SK-N-SH (cell line): ENCODE data around the gene SHB. TPM values are rescaled to one million over a fixed set of nuclear protein-coding genes. Genes with fewer than 3 reads are reported as not detected.
"Not testable (repeated sequence)": the region's sequence is repeated elsewhere in the genome, so short reads cannot be mapped to it uniquely, and the experiment has no call there.

Source experiments
- CTCF ChIA-PET: fragments of 300-600, 350-600 bp; formaldehyde crosslinking; extraction: SDS; loops from one replicate; lab custom pipeline; 2021; lab: Yijun Ruan, JAX
- POLR2A ChIA-PET: fragments of 350-600 bp; sonication (Branson Sonifier 250); formaldehyde crosslinking; extraction: SDS; loops from one replicate; lab custom pipeline; 2020; ENCODE audit warnings: antibody characterized with exemption, inconsistent platforms; lab: Yijun Ruan, JAX
- DNase-seq: peaks from one replicate; pipeline ENCODE4 v3.0.0; 2012
- H2AFZ ChIP-seq: fragments of 200-600 bp; sonication (generic); 2 replicates; pipeline ENCODE4 v1.8.1; 2016; ENCODE audit warnings: antibody characterized with exemption, mild to moderate bottlenecking, low read depth
- H3F3A ChIP-seq: fragments of 200-600 bp; sonication (generic); replicated peaks from 2 replicates; pipeline ENCODE3; 2016; ENCODE audit warnings: antibody characterized with exemption, mild to moderate bottlenecking; ENCODE audit not compliant: insufficient read depth
- H3K27ac ChIP-seq, 2 experiments: fragments of 200-500 bp in 1 of 2; fragments of 200-600 bp in 1 of 2; sonication (Bioruptor generic) in 1 of 2; sonication (generic), shearing (Covaris generic) in 1 of 2; 2 replicates each; pipeline versions ENCODE4 v1.5.1 to v1.6.1; 2014 to 2016; ENCODE audit warnings: low read depth in 2 of 2, inconsistent platforms in 1 of 2, low read length in 1 of 2, mild to moderate bottlenecking in 1 of 2, mixed read lengths in 1 of 2
- H3K27me3 ChIP-seq: fragments of 200-600 bp; sonication (generic), shearing (Covaris generic); 2 replicates; pipeline ENCODE4 v1.6.1; 2016; ENCODE audit warnings: mixed run types; ENCODE audit not compliant: insufficient read depth
- H3K36me3 ChIP-seq, 2 experiments: fragments of 200-500 bp in 1 of 2; fragments of 200-600 bp in 1 of 2; sonication (Bioruptor generic) in 1 of 2; sonication (generic) in 1 of 2; replicated peaks in 1 of 2; 2 replicates each; pipeline versions ENCODE3 to v1.5.1; 2014 to 2016; ENCODE audit warnings: low read length in 1 of 2, mild to moderate bottlenecking in 1 of 2; ENCODE audit not compliant: insufficient read depth in 2 of 2, control insufficient read depth in 1 of 2
- H3K4me1 ChIP-seq, 2 experiments: fragments of 200-500 bp in 1 of 2; fragments of 200-600 bp in 1 of 2; sonication (Bioruptor generic) in 1 of 2; sonication (generic), shearing (Covaris generic) in 1 of 2; 2 replicates each; pipeline versions ENCODE4 v1.5.1 to v1.6.1; 2014 to 2016; ENCODE audit warnings: low read depth in 1 of 2, low read length in 1 of 2, mixed run types in 1 of 2; ENCODE audit not compliant: insufficient read depth in 2 of 2, control insufficient read depth in 1 of 2
- H3K4me2 ChIP-seq: fragments of 200-600 bp; sonication (generic), shearing (Covaris generic); 2 replicates; pipeline ENCODE4 v1.6.1; 2017; ENCODE audit warnings: mixed run types
- H3K4me3 ChIP-seq, 2 experiments: fragments of 200-500 bp in 1 of 2; fragments of 200-600 bp in 1 of 2; sonication (Bioruptor generic) in 1 of 2; sonication (generic), shearing (Covaris generic) in 1 of 2; 2 replicates each; pipeline versions ENCODE4 v1.5.1 to v1.8.1; 2014 to 2016; ENCODE audit warnings: low read depth in 2 of 2, inconsistent platforms in 1 of 2, low read length in 1 of 2, mild to moderate bottlenecking in 1 of 2, mixed read lengths in 1 of 2, moderate library complexity in 1 of 2
- H3K79me2 ChIP-seq: fragments of 200-600 bp; sonication (generic); 2 replicates; pipeline ENCODE4 v1.8.1; 2017; ENCODE audit warnings: mild to moderate bottlenecking; ENCODE audit not compliant: insufficient read depth
- H3K9ac ChIP-seq: fragments of 200-600 bp; sonication (generic); 2 replicates; pipeline ENCODE4 v1.6.1; 2017; ENCODE audit warnings: mixed run types
- H3K9me2 ChIP-seq: fragments of 200-600 bp; sonication (generic); 2 replicates; pipeline ENCODE4 v1.6.1; 2017; ENCODE audit warnings: mixed run types
- H3K9me3 ChIP-seq: fragments of 200-600 bp; sonication (generic); 2 replicates; pipeline ENCODE4 v1.6.1; 2017; ENCODE audit warnings: mixed run types, mild to moderate bottlenecking, moderate library complexity
- H4K20me1 ChIP-seq: fragments of 200-600 bp; sonication (generic); 2 replicates; pipeline ENCODE4 v1.6.1; 2017; ENCODE audit warnings: mild to moderate bottlenecking, mixed run types; ENCODE audit not compliant: insufficient read depth
- CTCF ChIP-seq: fragments of 200-600 bp; sonication (generic); IDR thresholded peaks from 2 replicates; pipeline ENCODE4 v1.6.1; 2017; ENCODE audit warnings: antibody characterized with exemption, mild to moderate bottlenecking, moderate library complexity
- EZH2phosphoT487 ChIP-seq: fragments of 200-600 bp; sonication (generic); IDR thresholded peaks from 2 replicates; pipeline ENCODE4 v1.6.1; 2017; ENCODE audit warnings: low read depth, mixed run types, mild to moderate bottlenecking, antibody characterized with exemption, moderate library complexity, borderline replicate concordance
- FOXJ3 ChIP-seq: sonication (generic); formaldehyde crosslinking; IDR thresholded peaks from 2 replicates; pipeline ENCODE4 v1.5.1; 2020; ENCODE audit warnings: mild to moderate bottlenecking, missing genetic modification reagents
- GABPA ChIP-seq: IDR thresholded peaks from 2 replicates; pipeline ENCODE4 v1.4.0; 2012; ENCODE audit warnings: low read depth, mild to moderate bottlenecking
- GATA2 ChIP-seq: sonication (generic); formaldehyde crosslinking; IDR thresholded peaks from 2 replicates; pipeline ENCODE4 v1.5.0; 2020; ENCODE audit warnings: mild to moderate bottlenecking, missing genetic modification reagents
- JUND ChIP-seq: IDR thresholded peaks from 2 replicates; pipeline ENCODE4 v1.4.0; 2012
- MXI1 ChIP-seq: IDR thresholded peaks from 2 replicates; pipeline ENCODE4 v1.6.1; 2012; ENCODE audit warnings: mild to moderate bottlenecking, low read depth, low read length, improper control_type of control experiment
- NRF1 ChIP-seq: IDR thresholded peaks from 2 replicates; pipeline ENCODE4 v1.6.1; 2012; ENCODE audit warnings: low read depth, mild to moderate bottlenecking, low read length
- RAD21 ChIP-seq: IDR thresholded peaks from 2 replicates; pipeline ENCODE4 v1.6.1; 2012; ENCODE audit warnings: mild to moderate bottlenecking, low read length
- TAF1 ChIP-seq: IDR thresholded peaks from 2 replicates; pipeline ENCODE4 v1.6.1; 2012; ENCODE audit warnings: low read depth, mild to moderate bottlenecking, low read length, moderate library complexity, borderline replicate concordance
- WGBS: methylation state at CpG from one replicate; pipeline ENCODE4 v1.1.6; 2017; ENCODE audit warnings: low lambda C conversion rate; 5-methylcytosine and 5-hydroxymethylcytosine counted together
- polyA plus RNA-seq, 3 experiments: library from polyadenylated mRNA; depleted of rRNA; stranded (reverse); fragments of >200 nt; gene quantifications; 2 replicates each; pipeline ENCODE4 v1.2.3, GENCODE V29; 2012
- TF ChIP-seq, protein P1 (sequence below): IDR thresholded peaks from 2 replicates; pipeline ENCODE4 v1.4.0; 2012; ENCODE audit warnings: low read depth

Gene SHB
- polyA plus RNA-seq, 1 of the 3 experiments (the other 2 are of a cell fraction) = 26.0 TPM

DNA sequence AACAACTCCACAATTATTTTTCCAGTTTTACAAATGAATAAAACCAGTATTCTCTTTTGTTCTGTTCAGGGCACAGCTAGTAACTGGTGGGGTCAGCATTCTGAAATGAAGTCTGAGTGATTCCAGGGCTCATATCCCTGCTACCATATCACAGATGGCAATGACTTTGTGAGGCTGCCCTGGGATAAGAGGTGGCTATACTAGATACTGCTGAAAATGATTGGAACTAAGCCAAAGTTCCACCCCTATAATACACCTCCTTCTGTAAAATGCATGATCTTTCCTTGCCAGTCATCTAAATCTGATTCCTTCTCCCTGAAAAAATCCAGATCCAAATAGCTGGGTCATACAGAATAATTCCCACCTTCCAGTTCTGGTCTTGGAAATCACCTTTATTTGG is 179.5 kb downstream of the SHB start:
- POLR2A ChIA-PET = no interaction called here
- H3K4me2 ChIP-seq = no peak overlapping the region
- no peaks in the 10 kb centered on the region for H3K9me2 ChIP-seq
- TF ChIP-seq NRF1 = no peak
- TF ChIP-seq MXI1 = no peak
- no peak for TF ChIP-seq JUND
- TF ChIP-seq TAF1 = no peak
- TF ChIP-seq RAD21 = no peak
- no peak for TF ChIP-seq GABPA
- TF ChIP-seq EZH2phosphoT487 = no peak
- no peak for TF ChIP-seq CTCF
- TF ChIP-seq GATA2 = no peak
- TF ChIP-seq, protein P1, sequence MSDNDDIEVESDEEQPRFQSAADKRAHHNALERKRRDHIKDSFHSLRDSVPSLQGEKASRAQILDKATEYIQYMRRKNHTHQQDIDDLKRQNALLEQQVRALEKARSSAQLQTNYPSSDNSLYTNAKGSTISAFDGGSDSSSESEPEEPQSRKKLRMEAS = no peak
- TF ChIP-seq FOXJ3 = no peak
- TF ChIP-seq, all 33 proteins: peak for 0
- no peak overlapping the region for H3K4me3 ChIP-seq
- no peak overlapping the region for H2AFZ ChIP-seq
- no peaks in the 10 kb centered on the region for H3K9me3 ChIP-seq
- CTCF ChIA-PET = no interaction called here
- H3F3A ChIP-seq = no peaks in the 10 kb centered on the region
- peaks cover 18 to 26% of the 10 kb centered on the region in 2 experiments for H3K36me3 ChIP-seq
- no peak overlapping the region for H3K9ac ChIP-seq
- no peaks in the 10 kb centered on the region for H3K27me3 ChIP-seq
- H4K20me1 ChIP-seq = no peaks in the 10 kb centered on the region
- H3K4me1 ChIP-seq = peaks cover 0 to 3% of the 10 kb centered on the region in 2 experiments; a peak in 1 of 4 replicates
- DNase-seq = no peak
- no peak overlapping the region for H3K27ac ChIP-seq
- H3K79me2 ChIP-seq = peaks cover 13% of the 10 kb centered on the region; the same call in 1 of the 2 replicates

DNA sequence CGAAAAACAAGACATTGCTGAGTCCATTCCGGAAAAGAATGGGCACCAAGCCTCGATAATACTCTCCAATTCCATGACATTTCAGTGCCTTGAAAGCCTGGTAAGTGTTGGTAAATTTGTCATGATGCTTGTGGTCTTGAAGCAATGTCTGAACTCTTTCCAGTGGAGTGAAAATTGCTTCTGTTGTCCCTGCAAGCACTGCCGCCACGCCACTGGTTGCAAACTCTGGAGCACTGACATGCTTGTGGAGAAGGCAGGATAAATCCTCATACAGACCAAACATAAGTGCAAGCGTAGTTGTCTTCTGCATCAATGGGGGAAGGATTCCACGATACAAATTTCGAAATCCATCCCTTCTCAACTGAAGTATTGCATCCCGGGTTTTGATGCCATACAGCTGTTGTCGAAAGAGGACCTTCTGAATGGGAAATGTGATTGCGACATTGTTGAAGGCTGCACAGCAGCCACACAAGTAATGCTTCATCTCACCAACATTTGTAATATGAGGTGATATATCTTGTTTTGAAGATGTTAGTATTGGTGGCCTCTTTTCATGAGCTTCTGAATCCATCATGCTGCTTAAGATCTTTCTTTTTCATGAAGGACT is 180.9 kb downstream of the SHB start:
- DNase-seq, H3F3A ChIP-seq, H3K4me1 ChIP-seq, POLR2A ChIA-PET, H4K20me1 ChIP-seq, H3K4me2 ChIP-seq, H3K27ac ChIP-seq, H3K27me3 ChIP-seq, H3K9ac ChIP-seq, CTCF ChIA-PET, H3K9me2 ChIP-seq, H3K9me3 ChIP-seq, H2AFZ ChIP-seq, H3K4me3 ChIP-seq: not testable (repeated sequence)
- 97% methylated on average over 11 of the region's 11 CpGs for WGBS
- H3K36me3 ChIP-seq = peaks cover 15 to 18% of the 10 kb centered on the region in 2 experiments
- H3K79me2 ChIP-seq = peaks cover 13% of the 10 kb centered on the region; the same call in 1 of the 2 replicates
